GM23338 (cell line): ENCODE measurements around the gene ABCC10. TPM values are rescaled to one million over a fixed set of nuclear protein-coding genes. Genes with fewer than 3 reads are reported as not detected.

Experiments used
- ATAC-seq: fragments of 200-7000 bp; cut with Tn5 transposase; 3 replicates; pipeline ENCODE4 v1.9.1; 2020
- DNase-seq: peaks from one replicate; pipeline ENCODE4 v3.0.0-alpha.2; 2015; ENCODE audit warnings: low spot score
- H2AFZ ChIP-seq: fragments of 200-600 bp; sonication (generic); 2 replicates; pipeline ENCODE4 v1.8.0; 2016; ENCODE audit warnings: antibody characterized with exemption, mild to moderate bottlenecking, moderate library complexity
- H3F3A ChIP-seq: fragments of 200-600 bp; sonication (generic); replicated peaks from 2 replicates; pipeline ENCODE4 v1.8.0; 2017; ENCODE audit warnings: antibody characterized with exemption, mixed run types, low read depth
- H3K27ac ChIP-seq: fragments of 200-600 bp; sonication (generic); 2 replicates; pipeline ENCODE4 v1.6.1; 2016; ENCODE audit warnings: low read depth
- H3K27me3 ChIP-seq: fragments of 200-600 bp; sonication (generic); 2 replicates; pipeline ENCODE4 v1.8.0; 2016; ENCODE audit warnings: mild to moderate bottlenecking, mixed run types, moderate library complexity; ENCODE audit not compliant: insufficient read depth
- H3K36me3 ChIP-seq: fragments of 200-600 bp; sonication (generic); 2 replicates; pipeline ENCODE4 v1.8.0; 2016; ENCODE audit warnings: mild to moderate bottlenecking; ENCODE audit not compliant: insufficient read depth
- H3K4me1 ChIP-seq: fragments of 200-600 bp; sonication (generic); 2 replicates; pipeline ENCODE4 v1.8.0; 2016; ENCODE audit warnings: mild to moderate bottlenecking, moderate library complexity; ENCODE audit not compliant: insufficient read depth
- H3K4me2 ChIP-seq: fragments of 200-600 bp; sonication (generic); 2 replicates; pipeline ENCODE4 v1.7.1; 2017; ENCODE audit warnings: mixed run types
- H3K4me3 ChIP-seq: fragments of 200-600 bp; sonication (generic); 2 replicates; pipeline ENCODE4 v1.6.1; 2016; ENCODE audit warnings: mixed run types
- H3K79me2 ChIP-seq: fragments of 200-600 bp; sonication (generic); replicated peaks from 2 replicates; pipeline ENCODE4 v1.8.0; 2017; ENCODE audit warnings: mild to moderate bottlenecking; ENCODE audit not compliant: insufficient read depth
- H3K9me2 ChIP-seq: fragments of 200-600 bp; sonication (generic); 2 replicates; pipeline ENCODE4 v1.8.0; 2017; ENCODE audit not compliant: insufficient read depth
- H4K20me1 ChIP-seq: fragments of 200-600 bp; sonication (generic); replicated peaks from 2 replicates; pipeline ENCODE4 v1.8.0; 2017; ENCODE audit warnings: mild to moderate bottlenecking; ENCODE audit not compliant: insufficient read depth
- H3K27ac Mint-ChIP-seq: 2 replicates; pipeline ENCODE4 v1.8.0; 2020; ENCODE audit warnings: inconsistent platforms, mild to moderate bottlenecking, moderate library complexity, mixed read lengths
- H3K27me3 Mint-ChIP-seq: 3 replicates; pipeline ENCODE4 v1.8.0; 2022; ENCODE audit warnings: low read depth, mild to moderate bottlenecking, moderate library complexity, mixed read lengths, inconsistent platforms; ENCODE audit not compliant: insufficient read depth, poor library complexity
- H3K36me3 Mint-ChIP-seq: 3 replicates; pipeline ENCODE4 v1.8.0; 2021; ENCODE audit warnings: low read depth, mild to moderate bottlenecking, inconsistent platforms, moderate library complexity, mixed read lengths
- H3K4me1 Mint-ChIP-seq: 3 replicates; pipeline ENCODE4 v1.8.0; 2020; ENCODE audit warnings: mild to moderate bottlenecking, inconsistent platforms, mixed read lengths
- H3K4me3 Mint-ChIP-seq: 3 replicates; pipeline ENCODE4 v1.8.0; 2021; ENCODE audit warnings: moderate library complexity, mild to moderate bottlenecking, inconsistent platforms, mixed read lengths
- H3K9me3 Mint-ChIP-seq: 3 replicates; pipeline ENCODE4 v1.8.0; 2020; ENCODE audit warnings: moderate library complexity, mild to moderate bottlenecking, inconsistent platforms, mixed read lengths
- CTCF ChIP-seq, 2 experiments: fragments of 200-600 bp in 1 of 2; sonication (generic) in 1 of 2; conservative IDR thresholded peaks; 2 replicates each; pipeline versions ENCODE4 v1.5.1 to v1.6.1; 2016 to 2017; ENCODE audit warnings: antibody characterized with exemption in 2 of 2, low read depth in 2 of 2, mild to moderate bottlenecking in 2 of 2, moderate library complexity in 1 of 2
- ETS1 ChIP-seq: IDR thresholded peaks from 2 replicates; pipeline ENCODE4 v1.6.1; 2016; ENCODE audit warnings: antibody characterized with exemption
- NANOG ChIP-seq: IDR thresholded peaks from 2 replicates; pipeline ENCODE4 v1.6.1; 2016; ENCODE audit warnings: antibody characterized with exemption, borderline replicate concordance
- POLR2AphosphoS5 ChIP-seq: IDR thresholded peaks from 2 replicates; pipeline ENCODE4 v1.6.1; 2016; ENCODE audit warnings: antibody characterized with exemption, low read depth
- STAT1 ChIP-seq: IDR thresholded peaks from one replicate; pipeline ENCODE4 v1.6.1; 2016; ENCODE audit warnings: antibody characterized with exemption; ENCODE audit not compliant: unreplicated experiment
- ZNF114 ChIP-seq: fragments of 250-450 bp; sonication (Bioruptor Pico); IDR thresholded peaks from 2 replicates; pipeline ENCODE4 v1.5.0; 2020; ENCODE audit warnings: mild to moderate bottlenecking, moderate library complexity
- ZNF331 ChIP-seq: fragments of 250-450 bp; sonication (Bioruptor Pico); IDR thresholded peaks from 2 replicates; pipeline ENCODE4 v1.5.0; 2020; ENCODE audit warnings: low read depth, mild to moderate bottlenecking, moderate library complexity
- long read RNA-seq: library from polyadenylated mRNA; unstranded; transcript quantifications from one replicate; pipeline ENCODE4 v2.0.0, GENCODE V29; 2020; ENCODE audit not compliant: unreplicated experiment
- polyA plus RNA-seq: library from polyadenylated mRNA; unstranded; fragments of >200 nt; fragmentation: Nextera tagmentation; extraction: Ambion mirVana; gene quantifications from 2 replicates; pipeline ENCODE4 v1.2.1, GENCODE V29; 2016
- total RNA-seq: library from RNA; depleted of rRNA; stranded (reverse); fragments of >200 nt; shearing (Covaris generic); gene quantifications from 2 replicates; pipeline ENCODE4 v1.2.3, GENCODE V29; 2014; rRNA removed
- TF ChIP-seq, protein P1 (sequence below): fragments of 250-450 bp; sonication (Bioruptor Pico); IDR thresholded peaks from 2 replicates; pipeline ENCODE4 v1.5.0; 2020; ENCODE audit warnings: mild to moderate bottlenecking, moderate library complexity

Gene ABCC10, protein sequence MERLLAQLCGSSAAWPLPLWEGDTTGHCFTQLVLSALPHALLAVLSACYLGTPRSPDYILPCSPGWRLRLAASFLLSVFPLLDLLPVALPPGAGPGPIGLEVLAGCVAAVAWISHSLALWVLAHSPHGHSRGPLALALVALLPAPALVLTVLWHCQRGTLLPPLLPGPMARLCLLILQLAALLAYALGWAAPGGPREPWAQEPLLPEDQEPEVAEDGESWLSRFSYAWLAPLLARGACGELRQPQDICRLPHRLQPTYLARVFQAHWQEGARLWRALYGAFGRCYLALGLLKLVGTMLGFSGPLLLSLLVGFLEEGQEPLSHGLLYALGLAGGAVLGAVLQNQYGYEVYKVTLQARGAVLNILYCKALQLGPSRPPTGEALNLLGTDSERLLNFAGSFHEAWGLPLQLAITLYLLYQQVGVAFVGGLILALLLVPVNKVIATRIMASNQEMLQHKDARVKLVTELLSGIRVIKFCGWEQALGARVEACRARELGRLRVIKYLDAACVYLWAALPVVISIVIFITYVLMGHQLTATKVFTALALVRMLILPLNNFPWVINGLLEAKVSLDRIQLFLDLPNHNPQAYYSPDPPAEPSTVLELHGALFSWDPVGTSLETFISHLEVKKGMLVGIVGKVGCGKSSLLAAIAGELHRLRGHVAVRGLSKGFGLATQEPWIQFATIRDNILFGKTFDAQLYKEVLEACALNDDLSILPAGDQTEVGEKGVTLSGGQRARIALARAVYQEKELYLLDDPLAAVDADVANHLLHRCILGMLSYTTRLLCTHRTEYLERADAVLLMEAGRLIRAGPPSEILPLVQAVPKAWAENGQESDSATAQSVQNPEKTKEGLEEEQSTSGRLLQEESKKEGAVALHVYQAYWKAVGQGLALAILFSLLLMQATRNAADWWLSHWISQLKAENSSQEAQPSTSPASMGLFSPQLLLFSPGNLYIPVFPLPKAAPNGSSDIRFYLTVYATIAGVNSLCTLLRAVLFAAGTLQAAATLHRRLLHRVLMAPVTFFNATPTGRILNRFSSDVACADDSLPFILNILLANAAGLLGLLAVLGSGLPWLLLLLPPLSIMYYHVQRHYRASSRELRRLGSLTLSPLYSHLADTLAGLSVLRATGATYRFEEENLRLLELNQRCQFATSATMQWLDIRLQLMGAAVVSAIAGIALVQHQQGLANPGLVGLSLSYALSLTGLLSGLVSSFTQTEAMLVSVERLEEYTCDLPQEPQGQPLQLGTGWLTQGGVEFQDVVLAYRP (N-terminal part only)
- total RNA-seq = 16.7 and 16.9 TPM in 2 replicates
- polyA plus RNA-seq = 17.5 and 18.9 TPM in 2 replicates
- long read RNA-seq, partial matches to known transcripts = 2 of 7 reads
- long read RNA-seq, other reads (novel, unspliced or antisense) = 5 of 7 reads

DNA sequence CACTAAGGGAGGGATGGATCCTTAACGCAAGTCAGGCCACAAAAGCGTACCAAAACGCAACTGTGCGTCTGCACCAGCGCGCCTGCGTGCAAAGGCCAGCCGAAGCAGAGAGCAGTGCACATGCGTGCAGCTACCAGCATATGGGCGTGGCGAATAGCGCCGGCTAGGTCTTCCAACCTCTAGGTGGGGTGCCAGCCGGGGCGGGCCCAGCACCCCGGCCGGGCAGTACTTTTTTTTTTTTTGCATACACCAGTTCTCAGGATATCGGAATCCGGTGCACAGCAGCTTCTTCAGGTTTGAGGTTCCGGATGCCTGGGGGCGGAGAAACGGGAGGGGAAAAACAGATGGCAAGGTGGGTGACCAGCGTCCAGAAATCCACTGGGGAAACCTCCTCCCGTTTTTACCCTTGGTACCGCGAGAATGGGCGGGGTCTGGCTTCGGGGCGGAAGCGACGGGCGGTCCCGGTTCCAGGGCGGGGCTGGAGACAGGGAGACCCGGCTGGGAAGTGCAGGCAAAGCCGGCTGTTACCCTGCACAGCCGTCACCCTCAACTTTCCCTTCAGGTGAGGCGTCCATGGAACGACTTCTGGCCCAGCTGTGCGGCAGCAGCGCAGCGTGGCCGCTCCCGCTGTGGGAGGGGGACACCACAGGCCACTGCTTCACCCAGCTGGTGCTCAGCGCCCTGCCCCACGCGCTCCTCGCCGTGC, at the start of gene ABCC10:
ABCC10 (plus strand) TSS at position 136 of the 706 bp plus-strand sequence; CDS start at position 574, 438 bp downstream.
- Mint-ChIP-seq H3K36me3 (peaks cover 3% of the 10 kb centered on the region; the same call in 1 of the 3 replicates), H3K27me3 (peaks cover 9% of the 10 kb centered on the region), H3K9me3 (peaks cover 18% of the 10 kb centered on the region; the same call in 2 of the 3 replicates), H3K4me1 (peaks cover 16% of the 10 kb centered on the region), H3K4me3 (peak within 1 kb of the TSS; percentile 93), H3K27ac (peak within 1 kb of the TSS; percentile 98)
- Histone ChIP-seq H3K27me3 (no peaks in the 10 kb centered on the region), H3K4me1 (peaks cover 10% of the 10 kb centered on the region), H3K9me2 (no peaks in the 10 kb centered on the region), H3K4me2 (peak within 1 kb of the TSS; percentile 95), H3K4me3 (peak within 1 kb of the TSS; percentile 95), H3K36me3 (no peaks in the 10 kb centered on the region), H3K27ac (peak within 1 kb of the TSS; percentile 85), H2AFZ (peak within 1 kb of the TSS; percentile 82), H4K20me1 (no peaks in the 10 kb centered on the region), H3K79me2 (peaks cover 15% of the 10 kb centered on the region), H3F3A (peaks cover 4% of the 10 kb centered on the region; the same call in 1 of the 2 replicates)
- ATAC-seq (peak; percentile 95), DNase-seq (peak; percentile 98)
- TF ChIP-seq POLR2AphosphoS5 (peak; percentile 73), ZNF114 (CRISPR knock-in tag) (no peak), CTCF (conservative IDR thresholded peaks at IDR 0.05; ENCODE audit: low read depth in 2 of 2) (peak in 1 of 2 experiments; percentile 26; a peak in 2 of 4 replicates), ETS1 (no peak; the same call in 1 of the 2 replicates), STAT1 (no peak), NANOG (no peak), ZNF331 (CRISPR knock-in tag) (no peak)
- TF ChIP-seq, protein P1, sequence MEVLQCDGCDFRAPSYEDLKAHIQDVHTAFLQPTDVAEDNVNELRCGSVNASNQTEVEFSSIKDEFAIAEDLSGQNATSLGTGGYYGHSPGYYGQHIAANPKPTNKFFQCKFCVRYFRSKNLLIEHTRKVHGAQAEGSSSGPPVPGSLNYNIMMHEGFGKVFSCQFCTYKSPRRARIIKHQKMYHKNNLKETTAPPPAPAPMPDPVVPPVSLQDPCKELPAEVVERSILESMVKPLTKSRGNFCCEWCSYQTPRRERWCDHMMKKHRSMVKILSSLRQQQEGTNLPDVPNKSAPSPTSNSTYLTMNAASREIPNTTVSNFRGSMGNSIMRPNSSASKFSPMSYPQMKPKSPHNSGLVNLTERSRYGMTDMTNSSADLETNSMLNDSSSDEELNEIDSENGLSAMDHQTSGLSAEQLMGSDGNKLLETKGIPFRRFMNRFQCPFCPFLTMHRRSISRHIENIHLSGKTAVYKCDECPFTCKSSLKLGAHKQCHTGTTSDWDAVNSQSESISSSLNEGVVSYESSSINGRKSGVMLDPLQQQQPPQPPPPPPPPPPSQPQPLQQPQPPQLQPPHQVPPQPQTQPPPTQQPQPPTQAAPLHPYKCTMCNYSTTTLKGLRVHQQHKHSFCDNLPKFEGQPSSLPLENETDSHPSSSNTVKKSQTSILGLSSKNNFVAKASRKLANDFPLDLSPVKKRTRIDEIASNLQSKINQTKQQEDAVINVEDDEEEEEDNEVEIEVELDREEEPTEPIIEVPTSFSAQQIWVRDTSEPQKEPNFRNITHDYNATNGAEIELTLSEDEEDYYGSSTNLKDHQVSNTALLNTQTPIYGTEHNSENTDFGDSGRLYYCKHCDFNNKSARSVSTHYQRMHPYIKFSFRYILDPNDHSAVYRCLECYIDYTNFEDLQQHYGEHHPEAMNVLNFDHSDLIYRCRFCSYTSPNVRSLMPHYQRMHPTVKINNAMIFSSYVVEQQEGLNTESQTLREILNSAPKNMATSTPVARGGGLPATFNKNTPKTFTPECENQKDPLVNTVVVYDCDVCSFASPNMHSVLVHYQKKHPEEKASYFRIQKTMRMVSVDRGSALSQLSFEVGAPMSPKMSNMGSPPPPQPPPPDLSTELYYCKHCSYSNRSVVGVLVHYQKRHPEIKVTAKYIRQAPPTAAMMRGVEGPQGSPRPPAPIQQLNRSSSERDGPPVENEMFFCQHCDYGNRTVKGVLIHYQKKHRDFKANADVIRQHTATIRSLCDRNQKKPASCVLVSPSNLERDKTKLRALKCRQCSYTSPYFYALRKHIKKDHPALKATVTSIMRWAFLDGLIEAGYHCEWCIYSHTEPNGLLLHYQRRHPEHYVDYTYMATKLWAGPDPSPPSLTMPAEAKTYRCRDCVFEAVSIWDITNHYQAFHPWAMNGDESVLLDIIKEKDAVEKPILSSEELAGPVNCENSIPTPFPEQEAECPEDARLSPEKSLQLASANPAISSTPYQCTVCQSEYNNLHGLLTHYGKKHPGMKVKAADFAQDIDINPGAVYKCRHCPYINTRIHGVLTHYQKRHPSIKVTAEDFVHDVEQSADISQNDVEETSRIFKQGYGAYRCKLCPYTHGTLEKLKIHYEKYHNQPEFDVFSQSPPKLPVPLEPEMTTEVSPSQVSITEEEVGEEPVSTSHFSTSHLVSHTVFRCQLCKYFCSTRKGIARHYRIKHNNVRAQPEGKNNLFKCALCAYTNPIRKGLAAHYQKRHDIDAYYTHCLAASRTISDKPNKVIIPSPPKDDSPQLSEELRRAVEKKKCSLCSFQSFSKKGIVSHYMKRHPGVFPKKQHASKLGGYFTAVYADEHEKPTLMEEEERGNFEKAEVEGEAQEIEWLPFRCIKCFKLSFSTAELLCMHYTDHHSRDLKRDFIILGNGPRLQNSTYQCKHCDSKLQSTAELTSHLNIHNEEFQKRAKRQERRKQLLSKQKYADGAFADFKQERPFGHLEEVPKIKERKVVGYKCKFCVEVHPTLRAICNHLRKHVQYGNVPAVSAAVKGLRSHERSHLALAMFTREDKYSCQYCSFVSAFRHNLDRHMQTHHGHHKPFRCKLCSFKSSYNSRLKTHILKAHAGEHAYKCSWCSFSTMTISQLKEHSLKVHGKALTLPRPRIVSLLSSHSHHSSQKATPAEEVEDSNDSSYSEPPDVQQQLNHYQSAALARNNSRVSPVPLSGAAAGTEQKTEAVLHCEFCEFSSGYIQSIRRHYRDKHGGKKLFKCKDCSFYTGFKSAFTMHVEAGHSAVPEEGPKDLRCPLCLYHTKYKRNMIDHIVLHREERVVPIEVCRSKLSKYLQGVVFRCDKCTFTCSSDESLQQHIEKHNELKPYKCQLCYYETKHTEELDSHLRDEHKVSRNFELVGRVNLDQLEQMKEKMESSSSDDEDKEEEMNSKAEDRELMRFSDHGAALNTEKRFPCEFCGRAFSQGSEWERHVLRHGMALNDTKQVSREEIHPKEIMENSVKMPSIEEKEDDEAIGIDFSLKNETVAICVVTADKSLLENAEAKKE (CRISPR knock-in tag) = no peak
